ENCODE measurements around the gene RNF43. TPM values are rescaled to one million over a fixed set of nuclear protein-coding genes. Genes with fewer than 3 reads are reported as not detected.

Gene RNF43
- total RNA-seq, 2 experiments from 2014 or later = 0.34 to 1.1 TPM

DNA sequence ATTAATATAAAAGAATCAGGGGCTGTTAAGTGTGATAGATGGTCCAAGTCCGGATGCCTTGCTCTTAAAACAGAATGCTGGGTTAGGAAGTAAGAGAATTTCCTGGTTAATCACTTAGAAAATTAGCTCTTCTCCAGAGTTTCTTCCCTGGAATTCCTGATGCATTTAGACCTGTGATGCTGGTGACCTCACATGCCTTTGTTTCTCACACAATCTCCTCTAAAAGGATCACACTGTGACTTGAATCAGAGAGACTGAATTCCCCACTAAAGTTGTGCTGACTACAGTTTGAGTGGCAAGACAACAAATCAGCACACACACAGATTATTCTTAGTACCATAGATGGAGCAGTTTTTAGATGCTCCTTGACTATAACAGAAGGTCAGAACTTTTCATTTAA lies 4.4 kb upstream of the RNF43 start:
- POLR2A ChIA-PET = no interaction called here
- H3K4me3 Mint-ChIP-seq = no peak overlapping the region
- peaks cover 14% of the 10 kb centered on the region for H3K4me1 Mint-ChIP-seq (ENCODE audit: low read depth)
- no peak overlapping the region for H3K27ac Mint-ChIP-seq
- intact Hi-C loops (cut with micrococcal nuclease) = no loop called here
- DNase-seq = no peak
- no peak for ATAC-seq
- no peaks in the 10 kb centered on the region for H3K36me3 Mint-ChIP-seq (ENCODE audit: low read depth)
- TF ChIP-seq, protein P1, sequence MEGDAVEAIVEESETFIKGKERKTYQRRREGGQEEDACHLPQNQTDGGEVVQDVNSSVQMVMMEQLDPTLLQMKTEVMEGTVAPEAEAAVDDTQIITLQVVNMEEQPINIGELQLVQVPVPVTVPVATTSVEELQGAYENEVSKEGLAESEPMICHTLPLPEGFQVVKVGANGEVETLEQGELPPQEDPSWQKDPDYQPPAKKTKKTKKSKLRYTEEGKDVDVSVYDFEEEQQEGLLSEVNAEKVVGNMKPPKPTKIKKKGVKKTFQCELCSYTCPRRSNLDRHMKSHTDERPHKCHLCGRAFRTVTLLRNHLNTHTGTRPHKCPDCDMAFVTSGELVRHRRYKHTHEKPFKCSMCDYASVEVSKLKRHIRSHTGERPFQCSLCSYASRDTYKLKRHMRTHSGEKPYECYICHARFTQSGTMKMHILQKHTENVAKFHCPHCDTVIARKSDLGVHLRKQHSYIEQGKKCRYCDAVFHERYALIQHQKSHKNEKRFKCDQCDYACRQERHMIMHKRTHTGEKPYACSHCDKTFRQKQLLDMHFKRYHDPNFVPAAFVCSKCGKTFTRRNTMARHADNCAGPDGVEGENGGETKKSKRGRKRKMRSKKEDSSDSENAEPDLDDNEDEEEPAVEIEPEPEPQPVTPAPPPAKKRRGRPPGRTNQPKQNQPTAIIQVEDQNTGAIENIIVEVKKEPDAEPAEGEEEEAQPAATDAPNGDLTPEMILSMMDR (IDR thresholded peaks at IDR 0.05) = no peak
- H3K27me3 Mint-ChIP-seq = no peaks in the 10 kb centered on the region
- no peaks in the 10 kb centered on the region for H3K9me3 Mint-ChIP-seq
- CTCF ChIA-PET = interaction anchor here (9.6 kb wide), 1 partner anchor 105 kb away, joined by 130 read pairs; no protein-coding TSS in a partner anchor

DNA sequence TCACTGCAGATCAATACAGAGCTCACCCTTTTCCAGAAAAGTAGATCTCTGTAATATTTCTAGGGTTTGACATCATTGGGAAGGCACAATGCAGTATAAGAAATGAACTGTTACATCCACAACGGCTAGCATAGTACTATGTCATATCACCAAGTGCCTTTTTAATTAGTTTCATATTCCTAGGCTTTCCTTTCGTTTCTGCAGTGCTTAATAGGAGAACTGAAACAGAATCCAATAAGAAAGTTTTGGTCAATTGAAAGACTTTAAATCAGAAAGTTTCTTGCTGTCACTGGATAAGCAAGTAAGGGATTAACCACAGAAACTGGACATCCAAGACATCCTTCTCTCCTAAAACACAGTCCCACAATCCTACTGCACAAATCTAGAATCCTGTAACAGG lies 3.5 kb upstream of the RNF43 start:
- H3K27ac Mint-ChIP-seq = no peak overlapping the region
- ATAC-seq = no peak

DNA sequence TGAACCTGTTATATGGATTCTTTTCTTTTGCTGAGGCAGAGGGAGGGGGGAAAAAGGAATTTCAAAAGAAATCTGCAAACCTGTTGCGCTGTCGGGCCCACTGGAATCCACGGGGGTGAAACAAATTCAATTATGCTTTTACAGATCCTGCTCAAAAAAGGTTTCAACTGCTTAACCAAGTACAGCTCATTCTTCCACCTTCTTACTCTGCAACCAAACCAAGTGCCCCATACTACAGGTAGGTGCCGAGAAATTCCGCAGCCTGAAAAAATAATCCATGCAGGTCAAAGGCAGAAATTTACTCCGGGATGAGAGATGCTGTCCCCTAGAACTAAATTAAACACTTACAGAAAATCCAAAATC lies 416 bp downstream of the RNF43 start:
- ATAC-seq (no peak), DNase-seq (no peak)
- Mint-ChIP-seq H3K9me3 (no peaks in the 10 kb centered on the region), H3K27me3 (no peaks in the 10 kb centered on the region), H3K27ac (peak overlapping the region; percentile 66), H3K4me1 (ENCODE audit: low read depth) (peaks cover 21% of the 10 kb centered on the region), H3K36me3 (ENCODE audit: low read depth) (no peaks in the 10 kb centered on the region), H3K4me3 (peak overlapping the region; percentile 23)
- intact Hi-C loops (cut with micrococcal nuclease) = loop anchor here (5.0 kb wide), 2 partner anchors 80 to 100 kb away; no protein-coding TSS in a partner anchor
- CTCF ChIA-PET = interaction anchor here (0.7 to 9.6 kb wide), 34 partner anchors 10 to 180 kb away, joined by 3 to 130 read pairs (median 4); partner anchors contain the start of gene SUPT4H1
- POLR2A ChIA-PET = interaction anchor here (0.7 to 3.8 kb wide), 9 partner anchors 35 to 86 kb away, joined by 3 to 17 read pairs (median 4); partner anchors contain the start of gene SUPT4H1
- TF ChIP-seq, protein P1 (IDR thresholded peaks at IDR 0.05) = no peak

More for the DNA sequence above, 3.5 kb upstream of the RNF43 start:
- POLR2A ChIA-PET = interaction anchor here (0.9 to 1.2 kb wide), 2 partner anchors 75 to 88 kb away, joined by 3 to 4 read pairs; no protein-coding TSS in a partner anchor
- TF ChIP-seq, protein P1 (IDR thresholded peaks at IDR 0.05) = no peak
- intact Hi-C loops (cut with micrococcal nuclease) = no loop called here
- Mint-ChIP-seq H3K4me3 (no peak overlapping the region), H3K27me3 (no peaks in the 10 kb centered on the region), H3K4me1 (ENCODE audit: low read depth) (peaks cover 14% of the 10 kb centered on the region), H3K36me3 (ENCODE audit: low read depth) (no peaks in the 10 kb centered on the region), H3K9me3 (no peaks in the 10 kb centered on the region)
- CTCF ChIA-PET = interaction anchor here (1.0 to 9.6 kb wide), 3 partner anchors 77 to 171 kb away, joined by 4 to 130 read pairs (median 4); no protein-coding TSS in a partner anchor
- no peak for DNase-seq

DNA sequence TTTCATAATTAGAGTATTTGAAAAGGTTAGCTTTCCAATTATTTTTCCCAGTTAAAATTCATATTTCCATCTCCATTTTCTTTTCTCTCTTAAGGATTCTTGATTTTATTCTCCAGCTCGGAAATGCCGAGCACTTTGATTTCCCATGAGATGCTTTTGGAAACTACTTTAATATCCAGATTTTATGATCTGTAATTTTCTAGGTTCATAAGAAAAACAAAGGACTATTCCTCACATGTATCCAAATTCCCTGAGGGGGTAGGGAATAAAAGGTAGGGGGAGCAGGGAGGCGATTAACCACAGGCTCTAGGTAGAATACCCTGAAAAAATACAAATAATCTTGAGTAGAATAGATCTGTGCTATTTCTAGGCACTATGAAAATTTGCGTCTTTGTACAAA lies 938 bp downstream of the RNF43 start:
- Mint-ChIP-seq H3K4me1 (ENCODE audit: low read depth) (peaks cover 21% of the 10 kb centered on the region), H3K4me3 (no peak overlapping the region), H3K9me3 (no peaks in the 10 kb centered on the region), H3K27ac (no peak overlapping the region), H3K27me3 (no peaks in the 10 kb centered on the region), H3K36me3 (ENCODE audit: low read depth) (no peaks in the 10 kb centered on the region)
- CTCF ChIA-PET = interaction anchor here (0.7 to 9.6 kb wide), 10 partner anchors 11 to 113 kb away, joined by 3 to 130 read pairs (median 4); no protein-coding TSS in a partner anchor
- TF ChIP-seq, protein P1 (IDR thresholded peaks at IDR 0.05) = no peak
- intact Hi-C loops (cut with micrococcal nuclease) = loop anchor here (5.0 kb wide), 2 partner anchors 79 to 99 kb away; no protein-coding TSS in a partner anchor
- DNase-seq (no peak), ATAC-seq (no peak)
- POLR2A ChIA-PET = interaction anchor here (2.0 to 3.8 kb wide), 2 partner anchors 64 to 76 kb away, joined by 4 to 17 read pairs; partner anchors contain the start of gene SUPT4H1

DNA sequence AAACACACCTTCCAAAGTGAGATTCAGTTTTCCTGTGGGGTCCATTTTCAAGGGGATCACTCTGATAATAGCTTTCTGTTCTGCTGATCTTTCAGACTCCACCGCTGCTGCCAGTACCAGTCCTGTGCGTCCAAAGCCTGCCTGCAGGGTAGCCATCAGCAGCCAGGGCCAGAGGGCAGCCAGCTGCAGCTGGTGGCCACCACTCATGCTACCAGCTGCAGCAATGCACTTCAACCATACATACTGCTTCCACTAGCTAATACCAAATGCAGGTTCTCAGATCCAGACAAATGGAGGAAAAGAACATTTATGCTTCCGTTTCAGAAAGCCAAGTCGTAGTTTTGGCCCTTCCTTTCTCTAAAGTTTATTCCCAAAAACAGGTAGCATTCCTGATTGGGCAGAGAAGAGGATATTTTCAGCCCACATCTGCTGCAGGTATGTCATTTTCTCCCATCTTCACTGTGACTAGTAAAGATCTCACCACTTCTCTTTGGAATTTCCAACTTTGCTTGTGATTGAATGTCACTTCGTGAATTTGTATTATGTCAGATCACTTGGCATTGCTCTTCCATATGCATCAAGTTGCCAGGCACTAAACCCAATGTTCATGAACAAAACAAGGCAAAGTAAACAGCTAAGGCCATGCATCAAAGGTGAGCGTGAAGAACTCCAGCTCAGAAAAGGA lies 1.8 kb downstream of the RNF43 start:
- Mint-ChIP-seq H3K4me3 (no peak overlapping the region), H3K9me3 (no peaks in the 10 kb centered on the region), H3K36me3 (ENCODE audit: low read depth) (no peaks in the 10 kb centered on the region), H3K4me1 (ENCODE audit: low read depth) (peaks cover 21% of the 10 kb centered on the region), H3K27me3 (no peaks in the 10 kb centered on the region), H3K27ac (no peak overlapping the region)
- intact Hi-C loops (cut with micrococcal nuclease) = loop anchor here (5.0 kb wide), 2 partner anchors 78 to 98 kb away; no protein-coding TSS in a partner anchor
- TF ChIP-seq, protein P1 (IDR thresholded peaks at IDR 0.05) = no peak
- ATAC-seq (no peak), DNase-seq (no peak)
- POLR2A ChIA-PET = interaction anchor here (0.7 to 3.8 kb wide), 4 partner anchors 63 to 101 kb away, joined by 3 to 17 read pairs (median 4); partner anchors contain the start of gene SUPT4H1
- CTCF ChIA-PET = interaction anchor here (0.6 to 9.6 kb wide), 9 partner anchors 8 to 112 kb away, joined by 3 to 130 read pairs (median 3); no protein-coding TSS in a partner anchor
